Fibroblast of lung (primary cell): Measurements from ENCODE around the gene UBXN6. TPM values are rescaled to one million over a fixed set of nuclear protein-coding genes. Genes with fewer than 3 reads are reported as not detected.

Source experiments
- DNase-seq, 2 donors: peaks; one replicate each; pipeline versions ENCODE4 v3.0.0 to v3.0.0-alpha.2; 2010; ENCODE audit warnings: low read depth in 2 of 2
- H2AFZ ChIP-seq: 2 replicates; pipeline ENCODE4 v1.5.1; 2012; ENCODE audit warnings: low read length, control low read depth, inconsistent platforms
- H3K27ac ChIP-seq: 2 replicates; pipeline ENCODE4 v1.5.1; 2011; ENCODE audit warnings: low read length, control low read depth; ENCODE audit not compliant: insufficient read depth
- H3K27me3 ChIP-seq: 2 replicates; pipeline ENCODE4 v1.5.1; 2011; ENCODE audit warnings: mild to moderate bottlenecking, low read length; ENCODE audit not compliant: control insufficient read depth, insufficient read depth
- H3K36me3 ChIP-seq: 2 replicates; pipeline ENCODE4 v1.5.1; 2011; ENCODE audit warnings: low read length; ENCODE audit not compliant: control insufficient read depth, insufficient read depth
- H3K4me1 ChIP-seq: 2 replicates; pipeline ENCODE4 v1.5.1; 2011; ENCODE audit warnings: low read length; ENCODE audit not compliant: control insufficient read depth, insufficient read depth; ENCODE audit errors: extremely low read depth
- H3K4me2 ChIP-seq: 2 replicates; pipeline ENCODE4 v1.5.1; 2011; ENCODE audit warnings: low read length, control low read depth; ENCODE audit not compliant: insufficient read depth; ENCODE audit errors: extremely low read depth
- H3K4me3 ChIP-seq, 4 experiments: fragments of 200-600 bp in 1 of 4; sonication (generic) in 1 of 4; replicated peaks in 1 of 4; 2 replicates each; pipeline ENCODE4 v1.5.1; 2011 to 2016; ENCODE audit warnings: low read length in 4 of 4, low read depth in 3 of 4, mild to moderate bottlenecking in 3 of 4, control low read depth in 2 of 4, inconsistent platforms in 1 of 4, mixed read lengths in 1 of 4; ENCODE audit not compliant: insufficient read depth in 1 of 4; ENCODE audit errors: control extremely low read depth in 1 of 4
- H3K79me2 ChIP-seq: 2 replicates; pipeline ENCODE4 v1.5.1; 2012; ENCODE audit warnings: mild to moderate bottlenecking, low read length, inconsistent platforms; ENCODE audit not compliant: control insufficient read depth, insufficient read depth
- H3K9ac ChIP-seq: 2 replicates; pipeline ENCODE4 v1.5.1; 2011; ENCODE audit warnings: mild to moderate bottlenecking, low read length, control low read depth; ENCODE audit not compliant: insufficient read depth
- H3K9me3 ChIP-seq: 2 replicates; pipeline ENCODE4 v1.5.1; 2012; ENCODE audit warnings: low read depth, low read length; ENCODE audit not compliant: control insufficient read depth, insufficient read depth
- H4K20me1 ChIP-seq: 2 replicates; pipeline ENCODE4 v1.5.1; 2011; ENCODE audit warnings: low read length; ENCODE audit not compliant: control insufficient read depth, insufficient read depth; ENCODE audit errors: extremely low read depth
- CTCF ChIP-seq, 2 donors: IDR thresholded peaks in 1 of 2; conservative IDR thresholded peaks in 1 of 2; 1 replicate in 1 of 2; 2 replicates in 1 of 2; pipeline ENCODE4 v1.5.1; 2011 to 2012; ENCODE audit warnings: low read length in 2 of 2, control low read depth in 1 of 2, inconsistent platforms in 1 of 2, low read depth in 1 of 2, mild to moderate bottlenecking in 1 of 2
- EZH2 ChIP-seq: IDR thresholded peaks from 2 replicates; pipeline ENCODE4 v1.5.1; 2012; ENCODE audit warnings: low read length, control low read depth, mild to moderate bottlenecking; ENCODE audit errors: missing control alignments
- polyA plus RNA-seq, 2 donors: library from polyadenylated mRNA; depleted of rRNA in 1 of 2; stranded (reverse) in 1 of 2; unstranded in 1 of 2; fragments of >200 nt; gene quantifications; 2 replicates each; pipeline ENCODE4 v1.2.1, GENCODE V29; 2011 to 2012; ENCODE audit warnings: missing spikeins in 1 of 2
- total RNA-seq: library from RNA; depleted of rRNA; stranded (reverse); fragments of >200 nt; gene quantifications from 2 replicates; pipeline ENCODE4 v1.2.1, GENCODE V29; 2014

UBXN6 gene
- total and polyA plus RNA-seq, 2 donors (not counting 1 experiment from before 2014, with no cell fraction given) = 49.1 to 114 TPM

- Histone ChIP-seq H3K9ac (no peak overlapping the region), H3K4me1 (no peaks in the 10 kb centered on the region), H3K9me3 (no peaks in the 10 kb centered on the region), H3K79me2 (no peaks in the 10 kb centered on the region), H4K20me1 (no peaks in the 10 kb centered on the region), H3K36me3 (peaks cover 11% of the 10 kb centered on the region), H3K4me3 (no peak overlapping the region), H3K27ac (no peak overlapping the region), H2AFZ (no peak overlapping the region), H3K27me3 (no peaks in the 10 kb centered on the region), H3K4me2 (no peak overlapping the region)
- no peak for DNase-seq
- TF ChIP-seq CTCF (conservative IDR thresholded peaks at IDR 0.05 in 1 of 2, IDR thresholded peaks at IDR 0.05 in 1 of 2; ENCODE audit: low read depth in 1 of 2, low read length in 2 of 2) (no peak), EZH2 (no peak)
Measured at GRCh38 chr19:4483385-4483784, 25.8 kb upstream of the UBXN6 start.

GRCh38 chr19:4482721-4483364 lies 25.2 kb upstream of the UBXN6 start:
- no peak overlapping the region for H3K4me3 ChIP-seq
- H3K79me2 ChIP-seq = no peaks in the 10 kb centered on the region
- H3K27ac ChIP-seq = no peak overlapping the region
- H3K36me3 ChIP-seq = peaks cover 11% of the 10 kb centered on the region
- H3K27me3 ChIP-seq = no peaks in the 10 kb centered on the region
- TF ChIP-seq EZH2 (no peak), CTCF (conservative IDR thresholded peaks at IDR 0.05 in 1 of 2, IDR thresholded peaks at IDR 0.05 in 1 of 2; ENCODE audit: low read depth in 1 of 2, low read length in 2 of 2) (no peak)
- no peaks in the 10 kb centered on the region for H3K4me1 ChIP-seq
- no peaks in the 10 kb centered on the region for H4K20me1 ChIP-seq
- H3K9me3 ChIP-seq = no peaks in the 10 kb centered on the region
- no peak overlapping the region for H3K9ac ChIP-seq
- no peak overlapping the region for H3K4me2 ChIP-seq
- no peak for DNase-seq
- no peak overlapping the region for H2AFZ ChIP-seq

- H3K27me3 ChIP-seq = no peaks in the 10 kb centered on the region
- no peak overlapping the region for H3K27ac ChIP-seq
- peaks cover 30% of the 10 kb centered on the region for H3K79me2 ChIP-seq
- no peak overlapping the region for H3K9ac ChIP-seq
- no peak for TF ChIP-seq CTCF (conservative IDR thresholded peaks at IDR 0.05 in 1 of 2, IDR thresholded peaks at IDR 0.05 in 1 of 2; ENCODE audit: low read depth in 1 of 2, low read length in 2 of 2)
- no peak for TF ChIP-seq EZH2
- no peaks in the 10 kb centered on the region for H3K9me3 ChIP-seq
- no peaks in the 10 kb centered on the region for H4K20me1 ChIP-seq
- H3K36me3 ChIP-seq = peaks cover 14% of the 10 kb centered on the region
- no peak overlapping the region for H2AFZ ChIP-seq
- H3K4me3 ChIP-seq = no peak overlapping the region
- H3K4me2 ChIP-seq = no peak overlapping the region
- no peaks in the 10 kb centered on the region for H3K4me1 ChIP-seq
- no peak for DNase-seq
Measured at GRCh38 chr19:4477034-4477801, 19.6 kb upstream of the UBXN6 start.
